ENCODE measurements around the gene PLIN1. TPM values are rescaled to one million over a fixed set of nuclear protein-coding genes. Genes with fewer than 3 reads are reported as not detected.

PLIN1 gene, protein sequence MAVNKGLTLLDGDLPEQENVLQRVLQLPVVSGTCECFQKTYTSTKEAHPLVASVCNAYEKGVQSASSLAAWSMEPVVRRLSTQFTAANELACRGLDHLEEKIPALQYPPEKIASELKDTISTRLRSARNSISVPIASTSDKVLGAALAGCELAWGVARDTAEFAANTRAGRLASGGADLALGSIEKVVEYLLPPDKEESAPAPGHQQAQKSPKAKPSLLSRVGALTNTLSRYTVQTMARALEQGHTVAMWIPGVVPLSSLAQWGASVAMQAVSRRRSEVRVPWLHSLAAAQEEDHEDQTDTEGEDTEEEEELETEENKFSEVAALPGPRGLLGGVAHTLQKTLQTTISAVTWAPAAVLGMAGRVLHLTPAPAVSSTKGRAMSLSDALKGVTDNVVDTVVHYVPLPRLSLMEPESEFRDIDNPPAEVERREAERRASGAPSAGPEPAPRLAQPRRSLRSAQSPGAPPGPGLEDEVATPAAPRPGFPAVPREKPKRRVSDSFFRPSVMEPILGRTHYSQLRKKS
- 0.55 and 0.58 TPM in 2 replicates for total RNA-seq (ENCODE audit: low replicate concordance)
- long read RNA-seq = 0 reads

DNA sequence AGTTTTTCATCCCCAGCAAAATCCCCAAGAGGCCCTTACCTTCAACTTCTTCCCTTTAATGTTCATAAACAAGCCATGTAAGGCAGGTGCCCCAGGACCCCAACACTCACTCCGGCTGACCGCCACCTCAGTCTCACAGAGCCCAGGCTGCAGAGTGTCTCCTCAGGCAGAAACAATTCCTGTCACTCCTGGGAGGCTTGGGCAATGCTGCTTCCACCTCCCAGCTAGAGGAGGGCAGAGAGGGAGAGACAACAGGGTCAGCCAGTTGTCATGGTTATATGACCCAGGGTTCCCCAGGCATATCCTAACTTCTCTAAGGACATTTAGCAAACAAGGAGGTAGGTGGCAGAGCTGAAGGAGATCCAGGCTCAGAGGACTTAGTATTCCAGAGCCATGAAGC is at the start of gene PLIN1:
Gene PLIN1 (minus strand): TSS at position 156 of the 400 bp plus-strand sequence. CDS start 1,878 bp downstream, outside the sequence.
- peak within 1 kb of the TSS; percentile 3 for H3K27ac Mint-ChIP-seq
- H3K4me3 Mint-ChIP-seq = no peak within 1 kb of the TSS
- TF ChIP-seq, protein P1, sequence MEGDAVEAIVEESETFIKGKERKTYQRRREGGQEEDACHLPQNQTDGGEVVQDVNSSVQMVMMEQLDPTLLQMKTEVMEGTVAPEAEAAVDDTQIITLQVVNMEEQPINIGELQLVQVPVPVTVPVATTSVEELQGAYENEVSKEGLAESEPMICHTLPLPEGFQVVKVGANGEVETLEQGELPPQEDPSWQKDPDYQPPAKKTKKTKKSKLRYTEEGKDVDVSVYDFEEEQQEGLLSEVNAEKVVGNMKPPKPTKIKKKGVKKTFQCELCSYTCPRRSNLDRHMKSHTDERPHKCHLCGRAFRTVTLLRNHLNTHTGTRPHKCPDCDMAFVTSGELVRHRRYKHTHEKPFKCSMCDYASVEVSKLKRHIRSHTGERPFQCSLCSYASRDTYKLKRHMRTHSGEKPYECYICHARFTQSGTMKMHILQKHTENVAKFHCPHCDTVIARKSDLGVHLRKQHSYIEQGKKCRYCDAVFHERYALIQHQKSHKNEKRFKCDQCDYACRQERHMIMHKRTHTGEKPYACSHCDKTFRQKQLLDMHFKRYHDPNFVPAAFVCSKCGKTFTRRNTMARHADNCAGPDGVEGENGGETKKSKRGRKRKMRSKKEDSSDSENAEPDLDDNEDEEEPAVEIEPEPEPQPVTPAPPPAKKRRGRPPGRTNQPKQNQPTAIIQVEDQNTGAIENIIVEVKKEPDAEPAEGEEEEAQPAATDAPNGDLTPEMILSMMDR (conservative IDR thresholded peaks at IDR 0.05) = no peak
- no peaks in the 10 kb centered on the region for H3K27me3 Mint-ChIP-seq
- H3K4me1 Mint-ChIP-seq (ENCODE audit: unreplicated experiment) = no peaks in the 10 kb centered on the region
- DNase-seq (ENCODE audit: extremely low spot score, unreplicated experiment) = no peak
- no peaks in the 10 kb centered on the region for H3K9me3 Mint-ChIP-seq
- H3K36me3 Mint-ChIP-seq = no peaks in the 10 kb centered on the region

DNA sequence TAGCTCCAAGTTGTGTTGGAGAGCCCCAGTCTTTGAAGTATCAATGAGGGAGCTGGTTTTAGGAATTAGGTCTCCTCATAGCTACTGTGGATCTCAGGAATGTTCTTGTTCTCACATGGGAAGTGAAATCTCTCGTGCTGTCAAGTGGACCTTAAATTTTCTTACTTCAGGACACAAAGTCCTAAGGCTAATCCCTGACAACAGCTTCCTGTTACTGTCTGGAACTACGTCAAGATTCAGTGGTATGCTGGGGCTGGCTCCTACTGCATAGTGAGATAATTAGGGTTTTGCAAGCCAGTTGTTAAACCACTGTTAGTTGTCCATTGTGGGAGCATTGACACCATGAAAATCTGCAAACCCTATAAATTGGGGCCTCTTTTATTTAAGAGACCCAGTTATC is 49.1 kb upstream of the PLIN1 start:
- no peaks in the 10 kb centered on the region for H3K4me1 Mint-ChIP-seq (ENCODE audit: unreplicated experiment)

DNA sequence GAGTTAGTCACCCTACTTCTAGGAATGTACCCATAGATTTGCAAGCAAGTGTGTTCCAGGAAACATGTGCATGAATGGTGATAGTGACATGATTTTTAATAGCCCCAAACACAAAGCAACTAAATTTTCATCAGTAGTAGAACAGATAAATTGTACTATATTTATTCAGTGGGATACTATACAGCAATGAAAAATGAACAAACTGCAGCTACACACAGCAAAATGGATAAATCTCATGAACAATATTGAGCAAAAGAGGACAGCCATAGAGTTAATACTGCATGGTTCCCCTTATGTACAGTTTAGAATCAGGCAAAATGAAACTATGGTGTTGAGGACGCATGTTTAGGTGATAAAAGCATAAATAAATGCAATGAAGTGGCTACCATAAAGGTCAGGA is 45.9 kb upstream of the PLIN1 start:
- peaks cover 19% of the 10 kb centered on the region for H3K27me3 Mint-ChIP-seq
- DNase-seq (ENCODE audit: extremely low spot score, unreplicated experiment) = no peak
- TF ChIP-seq, protein P1 (conservative IDR thresholded peaks at IDR 0.05) = no peak
- H3K27ac Mint-ChIP-seq = no peak overlapping the region
- no peak overlapping the region for H3K4me3 Mint-ChIP-seq
- no peaks in the 10 kb centered on the region for H3K36me3 Mint-ChIP-seq
- no peaks in the 10 kb centered on the region for H3K9me3 Mint-ChIP-seq
- H3K4me1 Mint-ChIP-seq (ENCODE audit: unreplicated experiment) = no peaks in the 10 kb centered on the region

More for the DNA sequence above, 49.1 kb upstream of the PLIN1 start:
- Mint-ChIP-seq H3K27ac (no peak overlapping the region), H3K4me3 (no peak overlapping the region), H3K9me3 (no peaks in the 10 kb centered on the region), H3K27me3 (peaks cover 28% of the 10 kb centered on the region), H3K36me3 (no peaks in the 10 kb centered on the region)
- DNase-seq (ENCODE audit: extremely low spot score, unreplicated experiment) = no peak
- TF ChIP-seq, protein P1 (conservative IDR thresholded peaks at IDR 0.05) = no peak

DNA sequence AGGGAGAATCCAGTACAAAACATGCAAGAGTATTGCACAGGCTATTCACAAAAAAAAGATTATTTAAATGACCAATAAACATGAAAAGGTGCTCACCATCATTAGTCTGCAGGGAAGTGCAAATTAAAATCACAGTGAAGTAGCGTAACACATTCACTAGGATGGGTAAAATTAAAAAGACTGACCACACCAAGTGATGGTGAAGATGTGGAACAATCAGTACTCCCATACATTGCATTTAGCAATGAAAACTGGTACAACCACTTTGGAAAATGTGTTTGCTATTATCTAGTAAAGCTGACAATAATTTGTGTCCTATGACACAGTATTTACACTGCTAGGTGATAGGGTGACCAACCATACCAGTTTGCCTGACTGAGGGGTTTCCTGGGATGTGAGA is 45.5 kb upstream of the PLIN1 start:
- TF ChIP-seq, protein P1 (conservative IDR thresholded peaks at IDR 0.05) = no peak
- peaks cover 19% of the 10 kb centered on the region for H3K27me3 Mint-ChIP-seq
- no peaks in the 10 kb centered on the region for H3K36me3 Mint-ChIP-seq
- H3K4me1 Mint-ChIP-seq (ENCODE audit: unreplicated experiment) = no peaks in the 10 kb centered on the region
- no peak for DNase-seq (ENCODE audit: extremely low spot score, unreplicated experiment)
- H3K9me3 Mint-ChIP-seq = no peaks in the 10 kb centered on the region
- H3K27ac Mint-ChIP-seq = no peak overlapping the region
- no peak overlapping the region for H3K4me3 Mint-ChIP-seq

GRCh38 chr15:89723031-89723430 is 43.9 kb upstream of the PLIN1 start:
- Mint-ChIP-seq H3K4me3 (no peak overlapping the region), H3K36me3 (no peaks in the 10 kb centered on the region), H3K9me3 (no peaks in the 10 kb centered on the region), H3K4me1 (ENCODE audit: unreplicated experiment) (no peaks in the 10 kb centered on the region), H3K27me3 (peaks cover 16% of the 10 kb centered on the region), H3K27ac (no peak overlapping the region)
- TF ChIP-seq, protein P1 (conservative IDR thresholded peaks at IDR 0.05) = no peak
- no peak for DNase-seq (ENCODE audit: extremely low spot score, unreplicated experiment)

All from type B pancreatic cell (in vitro differentiated cells).